HEK293 (cell line): ENCODE measurements around the gene AGMAT.

Experiments
- EGR2 ChIP-seq: fragments of 450-650 bp; formaldehyde crosslinking; IDR thresholded peaks from 2 replicates; pipeline ENCODE4 v1.5.1; 2016; ENCODE audit warnings: low read depth, missing biosample characterization, missing genetic modification characterization
- GLI4 ChIP-seq: fragments of 450-650 bp; formaldehyde crosslinking; IDR thresholded peaks from 2 replicates; pipeline ENCODE4 v1.5.1; 2016; ENCODE audit warnings: missing biosample characterization, missing genetic modification characterization
- GLIS1 ChIP-seq: fragments of 450-650 bp; formaldehyde crosslinking; IDR thresholded peaks from 2 replicates; pipeline ENCODE4 v1.5.1; 2016; ENCODE audit warnings: missing biosample characterization, missing genetic modification characterization
- HOXC10 ChIP-seq: sonication (generic); formaldehyde crosslinking; IDR thresholded peaks from 2 replicates; pipeline ENCODE4 v1.8.1; 2023; ENCODE audit warnings: mild to moderate bottlenecking, missing genetic modification reagents
- KLF1 ChIP-seq: fragments of 450-650 bp; formaldehyde crosslinking; IDR thresholded peaks from 2 replicates; pipeline ENCODE4 v1.5.1; 2016; ENCODE audit warnings: missing biosample characterization, missing genetic modification characterization
- KLF16 ChIP-seq: fragments of 450-650 bp; formaldehyde crosslinking; IDR thresholded peaks from 2 replicates; pipeline ENCODE4 v1.5.1; 2017; ENCODE audit warnings: missing biosample characterization, missing genetic modification characterization
- SP7 ChIP-seq: fragments of 450-650 bp; formaldehyde crosslinking; IDR thresholded peaks from 2 replicates; pipeline ENCODE4 v1.5.1; 2016; ENCODE audit warnings: missing biosample characterization, missing genetic modification characterization
- ZBTB17 ChIP-seq: fragments of 450-650 bp; formaldehyde crosslinking; IDR thresholded peaks from 2 replicates; pipeline ENCODE4 v1.5.1; 2016; ENCODE audit warnings: missing biosample characterization, missing genetic modification characterization
- ZBTB49 ChIP-seq: fragments of 450-650 bp; formaldehyde crosslinking; IDR thresholded peaks from 2 replicates; pipeline ENCODE4 v1.5.1; 2016; ENCODE audit warnings: missing biosample characterization, missing genetic modification characterization, low read depth
- ZEB2 ChIP-seq: fragments of 450-650 bp; formaldehyde crosslinking; IDR thresholded peaks from 2 replicates; pipeline ENCODE4 v1.5.1; 2016; ENCODE audit warnings: missing biosample characterization, missing genetic modification characterization
- ZFP69B ChIP-seq: fragments of 450-650 bp; formaldehyde crosslinking; IDR thresholded peaks from 2 replicates; pipeline ENCODE4 v1.5.1; 2016; ENCODE audit warnings: missing biosample characterization, missing genetic modification characterization
- ZNF10 ChIP-seq: fragments of 450-650 bp; formaldehyde crosslinking; IDR thresholded peaks from 2 replicates; pipeline ENCODE4 v1.5.1; 2017; ENCODE audit warnings: missing biosample characterization, missing genetic modification characterization
- ZNF138 ChIP-seq: fragments of 450-650 bp; formaldehyde crosslinking; IDR thresholded peaks from 2 replicates; pipeline ENCODE4 v1.5.1; 2016; ENCODE audit warnings: missing biosample characterization, missing genetic modification characterization, borderline replicate concordance
- ZNF18 ChIP-seq: fragments of 450-650 bp; formaldehyde crosslinking; IDR thresholded peaks from 2 replicates; pipeline ENCODE4 v1.5.1; 2016; ENCODE audit warnings: missing biosample characterization, missing genetic modification characterization
- ZNF221 ChIP-seq: fragments of 450-650 bp; formaldehyde crosslinking; IDR thresholded peaks from 2 replicates; pipeline ENCODE4 v1.5.1; 2017; ENCODE audit warnings: missing biosample characterization, missing genetic modification characterization, borderline replicate concordance
- ZNF335 ChIP-seq: fragments of 450-650 bp; formaldehyde crosslinking; conservative IDR thresholded peaks from 2 replicates; pipeline ENCODE4 v1.5.1; 2016; ENCODE audit warnings: missing biosample characterization, missing genetic modification characterization
- ZNF350 ChIP-seq: fragments of 450-650 bp; formaldehyde crosslinking; IDR thresholded peaks from 2 replicates; pipeline ENCODE4 v1.5.0; 2017; ENCODE audit warnings: missing biosample characterization, mild to moderate bottlenecking, missing genetic modification characterization
- ZNF391 ChIP-seq: fragments of 450-650 bp; formaldehyde crosslinking; IDR thresholded peaks from 2 replicates; pipeline ENCODE4 v1.5.1; 2016; ENCODE audit warnings: low read depth, missing biosample characterization, missing genetic modification characterization, borderline replicate concordance
- ZNF501 ChIP-seq: fragments of 450-650 bp; formaldehyde crosslinking; IDR thresholded peaks from 2 replicates; pipeline ENCODE4 v1.5.1; 2016; ENCODE audit warnings: missing biosample characterization, missing genetic modification characterization
- ZNF510 ChIP-seq: fragments of 450-650 bp; formaldehyde crosslinking; IDR thresholded peaks from 2 replicates; pipeline ENCODE4 v1.5.1; 2018; ENCODE audit warnings: mild to moderate bottlenecking, missing genetic modification characterization, missing biosample characterization; ENCODE audit not compliant: insufficient replicate concordance
- ZNF549 ChIP-seq: fragments of 450-650 bp; IDR thresholded peaks from 2 replicates; pipeline ENCODE4 v1.5.1; 2018; ENCODE audit warnings: missing biosample characterization, missing genetic modification characterization, mild to moderate bottlenecking, inconsistent platforms, moderate library complexity
- ZNF561 ChIP-seq: fragments of 450-650 bp; IDR thresholded peaks from 2 replicates; pipeline ENCODE4 v1.5.1; 2018; ENCODE audit warnings: missing biosample characterization, missing genetic modification characterization, borderline replicate concordance
- ZNF629 ChIP-seq: fragments of 450-650 bp; formaldehyde crosslinking; IDR thresholded peaks from 2 replicates; pipeline ENCODE4 v1.5.1; 2017; ENCODE audit warnings: missing biosample characterization, missing genetic modification characterization
- ZNF660 ChIP-seq: fragments of 450-650 bp; IDR thresholded peaks from 2 replicates; pipeline ENCODE4 v1.5.1; 2018; ENCODE audit warnings: missing biosample characterization, mild to moderate bottlenecking, missing genetic modification characterization
- ZNF670 ChIP-seq: fragments of 450-650 bp; formaldehyde crosslinking; IDR thresholded peaks from 2 replicates; pipeline ENCODE4 v1.5.1; 2016; ENCODE audit warnings: missing biosample characterization, missing genetic modification characterization, low read depth
- ZNF843 ChIP-seq: fragments of 450-650 bp; formaldehyde crosslinking; IDR thresholded peaks from 2 replicates; pipeline ENCODE4 v1.5.1; 2016; ENCODE audit warnings: missing biosample characterization, missing genetic modification characterization
- TF ChIP-seq, protein P1 (sequence below): fragments of 450-650 bp; IDR thresholded peaks from 2 replicates; pipeline ENCODE4 v1.5.1; 2018; ENCODE audit warnings: missing biosample characterization, missing genetic modification characterization
- TF ChIP-seq, protein P2 (sequence below): fragments of 450-650 bp; formaldehyde crosslinking; IDR thresholded peaks from 2 replicates; pipeline ENCODE4 v1.5.1; 2016; ENCODE audit warnings: missing biosample characterization, missing genetic modification characterization
- TF ChIP-seq, protein P3 (sequence below): fragments of 450-650 bp; formaldehyde crosslinking; IDR thresholded peaks from 2 replicates; pipeline ENCODE4 v1.5.1; 2017; ENCODE audit warnings: missing biosample characterization, missing genetic modification characterization
- TF ChIP-seq, protein P4 (sequence below): fragments of 450-650 bp; formaldehyde crosslinking; IDR thresholded peaks from 2 replicates; pipeline ENCODE4 v1.5.1; 2016; ENCODE audit warnings: missing biosample characterization, missing genetic modification characterization
- TF ChIP-seq, protein P5 (sequence below): fragments of 450-650 bp; formaldehyde crosslinking; IDR thresholded peaks from 2 replicates; pipeline ENCODE4 v1.5.1; 2017; ENCODE audit warnings: missing biosample characterization, missing genetic modification characterization

AGMAT gene

GRCh38 chr1:15524021-15524282, 60.9 kb downstream of the AGMAT start, which contains the start of gene CASP9 (continued):
- TF ChIP-seq SP7 (tag by site-specific recombination) = peak; percentile 16
- no peak for TF ChIP-seq ZFP69B (tag by site-specific recombination)
- TF ChIP-seq ZNF391 (tag by site-specific recombination) = no peak
- no peak for TF ChIP-seq GLI4 (tag by site-specific recombination)
- peak; percentile 50 for TF ChIP-seq GLIS1
- TF ChIP-seq ZNF221 = no peak
- no peak for TF ChIP-seq ZNF843 (tag by site-specific recombination)
- no peak for TF ChIP-seq ZNF561 (tag by site-specific recombination)
- no peak for TF ChIP-seq HOXC10 (CRISPR knock-in tag)
- TF ChIP-seq ZNF501 (tag by site-specific recombination) = no peak
- no peak for TF ChIP-seq ZNF660
- no peak; the same call in 1 of the 2 replicates for TF ChIP-seq ZEB2 (tag by site-specific recombination)
- peak; percentile 87 for TF ChIP-seq ZNF335
- TF ChIP-seq ZNF629 (tag by site-specific recombination) = no peak
- no peak for TF ChIP-seq ZNF510
- TF ChIP-seq, protein P1, sequence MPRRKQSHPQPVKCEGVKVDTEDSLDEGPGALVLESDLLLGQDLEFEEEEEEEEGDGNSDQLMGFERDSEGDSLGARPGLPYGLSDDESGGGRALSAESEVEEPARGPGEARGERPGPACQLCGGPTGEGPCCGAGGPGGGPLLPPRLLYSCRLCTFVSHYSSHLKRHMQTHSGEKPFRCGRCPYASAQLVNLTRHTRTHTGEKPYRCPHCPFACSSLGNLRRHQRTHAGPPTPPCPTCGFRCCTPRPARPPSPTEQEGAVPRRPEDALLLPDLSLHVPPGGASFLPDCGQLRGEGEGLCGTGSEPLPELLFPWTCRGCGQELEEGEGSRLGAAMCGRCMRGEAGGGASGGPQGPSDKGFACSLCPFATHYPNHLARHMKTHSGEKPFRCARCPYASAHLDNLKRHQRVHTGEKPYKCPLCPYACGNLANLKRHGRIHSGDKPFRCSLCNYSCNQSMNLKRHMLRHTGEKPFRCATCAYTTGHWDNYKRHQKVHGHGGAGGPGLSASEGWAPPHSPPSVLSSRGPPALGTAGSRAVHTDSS (tag by site-specific recombination) = no peak
- TF ChIP-seq, protein P2, sequence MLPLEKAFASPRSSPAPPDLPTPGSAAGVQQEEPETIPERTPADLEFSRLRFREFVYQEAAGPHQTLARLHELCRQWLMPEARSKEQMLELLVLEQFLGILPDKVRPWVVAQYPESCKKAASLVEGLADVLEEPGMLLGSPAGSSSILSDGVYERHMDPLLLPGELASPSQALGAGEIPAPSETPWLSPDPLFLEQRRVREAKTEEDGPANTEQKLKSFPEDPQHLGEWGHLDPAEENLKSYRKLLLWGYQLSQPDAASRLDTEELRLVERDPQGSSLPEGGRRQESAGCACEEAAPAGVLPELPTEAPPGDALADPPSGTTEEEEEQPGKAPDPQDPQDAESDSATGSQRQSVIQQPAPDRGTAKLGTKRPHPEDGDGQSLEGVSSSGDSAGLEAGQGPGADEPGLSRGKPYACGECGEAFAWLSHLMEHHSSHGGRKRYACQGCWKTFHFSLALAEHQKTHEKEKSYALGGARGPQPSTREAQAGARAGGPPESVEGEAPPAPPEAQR = no peak
- TF ChIP-seq ZNF18 (tag by site-specific recombination) = no peak
- TF ChIP-seq ZBTB17 (tag by site-specific recombination) = no peak
- TF ChIP-seq, protein P3, sequence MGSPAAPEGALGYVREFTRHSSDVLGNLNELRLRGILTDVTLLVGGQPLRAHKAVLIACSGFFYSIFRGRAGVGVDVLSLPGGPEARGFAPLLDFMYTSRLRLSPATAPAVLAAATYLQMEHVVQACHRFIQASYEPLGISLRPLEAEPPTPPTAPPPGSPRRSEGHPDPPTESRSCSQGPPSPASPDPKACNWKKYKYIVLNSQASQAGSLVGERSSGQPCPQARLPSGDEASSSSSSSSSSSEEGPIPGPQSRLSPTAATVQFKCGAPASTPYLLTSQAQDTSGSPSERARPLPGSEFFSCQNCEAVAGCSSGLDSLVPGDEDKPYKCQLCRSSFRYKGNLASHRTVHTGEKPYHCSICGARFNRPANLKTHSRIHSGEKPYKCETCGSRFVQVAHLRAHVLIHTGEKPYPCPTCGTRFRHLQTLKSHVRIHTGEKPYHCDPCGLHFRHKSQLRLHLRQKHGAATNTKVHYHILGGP (tag by site-specific recombination) = no peak
- TF ChIP-seq ZNF670 (tag by site-specific recombination) = no peak
- no peak for TF ChIP-seq ZBTB49
- TF ChIP-seq, protein P4, sequence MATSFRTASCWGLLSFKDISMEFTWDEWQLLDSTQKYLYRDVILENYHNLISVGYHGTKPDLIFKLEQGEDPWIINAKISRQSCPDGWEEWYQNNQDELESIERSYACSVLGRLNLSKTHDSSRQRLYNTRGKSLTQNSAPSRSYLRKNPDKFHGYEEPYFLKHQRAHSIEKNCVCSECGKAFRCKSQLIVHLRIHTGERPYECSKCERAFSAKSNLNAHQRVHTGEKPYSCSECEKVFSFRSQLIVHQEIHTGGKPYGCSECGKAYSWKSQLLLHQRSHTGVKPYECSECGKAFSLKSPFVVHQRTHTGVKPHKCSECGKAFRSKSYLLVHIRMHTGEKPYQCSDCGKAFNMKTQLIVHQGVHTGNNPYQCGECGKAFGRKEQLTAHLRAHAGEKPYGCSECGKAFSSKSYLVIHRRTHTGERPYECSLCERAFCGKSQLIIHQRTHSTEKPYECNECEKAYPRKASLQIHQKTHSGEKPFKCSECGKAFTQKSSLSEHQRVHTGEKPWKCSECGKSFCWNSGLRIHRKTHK (tag by site-specific recombination) = no peak
- peak; percentile 18; the same call in 1 of the 2 replicates for TF ChIP-seq EGR2 (tag by site-specific recombination)
- 0 out of 2 replicates have a peak, but pooled peaks have one; percentile 40 for TF ChIP-seq KLF16
- no peak for TF ChIP-seq KLF1 (tag by site-specific recombination)
- no peak for TF ChIP-seq ZNF10 (tag by site-specific recombination)
- TF ChIP-seq, protein P5, sequence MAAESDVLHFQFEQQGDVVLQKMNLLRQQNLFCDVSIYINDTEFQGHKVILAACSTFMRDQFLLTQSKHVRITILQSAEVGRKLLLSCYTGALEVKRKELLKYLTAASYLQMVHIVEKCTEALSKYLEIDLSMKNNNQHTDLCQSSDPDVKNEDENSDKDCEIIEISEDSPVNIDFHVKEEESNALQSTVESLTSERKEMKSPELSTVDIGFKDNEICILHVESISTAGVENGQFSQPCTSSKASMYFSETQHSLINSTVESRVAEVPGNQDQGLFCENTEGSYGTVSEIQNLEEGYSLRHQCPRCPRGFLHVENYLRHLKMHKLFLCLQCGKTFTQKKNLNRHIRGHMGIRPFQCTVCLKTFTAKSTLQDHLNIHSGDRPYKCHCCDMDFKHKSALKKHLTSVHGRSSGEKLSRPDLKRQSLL (tag by site-specific recombination) = no peak
- no peak for TF ChIP-seq ZNF138
- TF ChIP-seq ZNF549 = no peak
- TF ChIP-seq ZNF350 (tag by site-specific recombination) = no peak
